CD4-positive, alpha-beta T cell treated with Interleukin-10 for 1 hour (primary cell): ENCODE measurements around the gene TLE1.

Source experiments
- DNase-seq: peaks from one replicate; pipeline ENCODE4 v3.0.0-alpha.2; 2020

Gene TLE1

DNA sequence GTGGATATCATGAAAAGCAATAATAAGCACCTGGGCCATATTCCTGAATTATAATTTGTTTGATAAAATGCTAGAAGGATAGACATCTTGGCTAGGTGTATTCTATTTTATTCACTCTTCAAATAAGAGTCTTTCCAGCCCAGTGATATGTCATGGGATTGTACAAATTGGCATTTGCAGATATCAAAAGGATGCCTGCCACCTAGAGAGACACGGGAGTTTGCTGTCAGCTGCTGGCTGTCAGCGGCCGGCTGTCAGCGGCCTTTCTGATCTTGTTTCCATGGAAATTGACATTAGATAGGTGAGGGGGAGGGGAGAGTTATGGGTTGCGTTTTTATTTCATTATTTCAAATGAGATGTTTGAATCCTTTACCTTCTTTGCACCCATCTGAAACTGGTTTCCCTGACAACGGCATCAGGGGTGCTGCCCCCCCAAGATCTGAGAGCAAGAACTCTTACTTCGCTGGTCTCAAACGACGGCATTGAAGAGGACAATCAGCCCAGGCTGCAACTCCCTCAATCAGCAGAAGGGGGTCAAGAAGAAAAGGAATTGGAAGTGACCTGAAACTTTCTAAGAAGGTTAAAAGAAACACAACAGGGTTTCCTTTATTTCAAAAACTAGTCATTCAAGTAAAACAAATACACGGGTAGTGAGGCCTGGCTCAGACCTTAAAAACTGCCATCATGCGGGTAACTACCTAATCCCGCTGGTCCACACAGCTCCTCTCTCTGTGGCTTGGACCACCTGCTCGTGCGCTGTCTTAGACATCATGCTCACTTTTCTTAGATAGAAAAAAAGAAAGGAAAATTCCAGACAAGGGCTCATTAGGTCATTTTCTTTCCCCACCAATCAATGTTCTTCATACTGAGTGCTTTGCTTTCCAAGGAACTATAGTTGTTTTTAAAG lies 115.7 kb downstream of the TLE1 start:
- no peak for DNase-seq

DNA sequence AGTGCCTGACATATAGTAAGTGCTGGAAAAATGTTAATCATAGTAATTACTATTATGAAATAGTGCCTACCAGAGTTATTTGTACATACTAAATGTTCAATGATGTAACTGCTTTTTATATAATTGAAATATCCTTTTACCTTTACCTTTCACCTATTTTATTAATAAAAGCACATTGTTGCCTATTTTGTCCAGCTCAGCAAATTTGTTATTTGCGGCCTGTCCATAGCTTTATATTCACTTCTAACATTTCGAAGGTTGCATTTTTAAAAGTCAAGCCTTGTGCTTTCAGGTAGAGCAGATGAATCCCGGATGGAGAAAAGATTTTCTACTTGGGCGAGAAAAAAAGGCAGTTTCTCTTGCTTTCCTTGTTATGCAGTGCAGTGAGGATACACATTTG lies 119.3 kb downstream of the TLE1 start:
- no peak for DNase-seq

- DNase-seq = no peak
Measured at GRCh38 chr9:81566074-81566698, 123.2 kb downstream of the TLE1 start.

DNA sequence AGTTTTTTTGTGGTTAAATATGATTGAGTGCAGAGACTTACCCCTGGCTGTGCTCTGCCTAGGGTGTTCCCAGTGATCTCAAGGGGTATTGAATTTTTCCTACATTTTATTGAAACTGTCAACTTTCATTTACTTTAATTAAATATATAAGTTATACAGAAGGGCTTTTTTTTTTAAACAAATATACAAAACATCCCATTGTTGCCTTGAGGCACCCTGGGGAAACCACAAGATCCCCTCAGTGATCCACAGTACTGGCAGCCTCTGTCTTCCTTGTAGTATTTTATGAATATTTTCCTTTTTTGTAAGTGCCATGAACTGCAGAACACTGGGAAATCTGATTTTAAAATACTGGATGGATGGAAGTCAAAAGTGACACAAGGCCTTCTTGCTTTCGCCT lies 123.7 kb downstream of the TLE1 start:
- no peak for DNase-seq

DNA sequence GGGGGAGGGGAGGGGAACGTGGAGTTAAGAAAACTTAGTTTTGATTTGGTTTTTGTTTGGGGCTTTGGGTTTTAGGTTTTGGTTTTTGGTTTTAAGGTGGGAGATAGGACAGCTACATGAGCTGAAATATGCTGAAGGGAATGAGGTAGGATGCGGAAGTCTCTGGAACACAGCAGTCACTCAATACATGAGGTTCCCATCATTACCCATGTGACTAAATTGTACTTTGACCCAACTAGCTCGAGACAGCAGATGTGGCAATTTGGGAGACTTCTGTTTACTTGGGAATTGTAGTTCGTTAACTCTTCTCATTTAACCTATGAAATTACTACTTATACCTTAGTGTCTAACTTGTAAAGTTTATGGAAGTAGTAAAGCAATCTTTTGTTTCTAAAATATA lies 124.2 kb downstream of the TLE1 start:
- DNase-seq = no peak

DNA sequence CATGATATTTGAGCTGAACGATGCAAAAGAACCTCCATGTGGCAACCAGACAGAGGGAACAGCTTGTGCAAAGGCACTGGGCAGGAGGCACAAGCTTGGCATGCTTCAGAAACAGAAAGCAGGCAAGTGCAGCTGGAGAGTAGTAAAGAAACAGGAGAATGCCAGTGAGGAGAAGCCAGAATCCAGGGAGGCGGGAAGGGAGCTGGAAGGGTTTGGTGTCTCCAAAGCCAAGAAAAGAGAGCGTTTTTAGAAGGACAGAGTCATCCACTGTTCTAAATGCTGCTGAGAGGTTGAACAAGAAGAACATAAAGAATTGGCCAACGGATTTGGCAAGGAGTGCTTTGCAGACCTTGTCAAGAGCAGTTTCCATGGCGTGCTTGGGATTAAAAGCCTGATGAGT lies 124.7 kb downstream of the TLE1 start:
- DNase-seq = no peak

GRCh38 chr9:81563739-81564138 lies 125.6 kb downstream of the TLE1 start:
- DNase-seq = no peak

DNA sequence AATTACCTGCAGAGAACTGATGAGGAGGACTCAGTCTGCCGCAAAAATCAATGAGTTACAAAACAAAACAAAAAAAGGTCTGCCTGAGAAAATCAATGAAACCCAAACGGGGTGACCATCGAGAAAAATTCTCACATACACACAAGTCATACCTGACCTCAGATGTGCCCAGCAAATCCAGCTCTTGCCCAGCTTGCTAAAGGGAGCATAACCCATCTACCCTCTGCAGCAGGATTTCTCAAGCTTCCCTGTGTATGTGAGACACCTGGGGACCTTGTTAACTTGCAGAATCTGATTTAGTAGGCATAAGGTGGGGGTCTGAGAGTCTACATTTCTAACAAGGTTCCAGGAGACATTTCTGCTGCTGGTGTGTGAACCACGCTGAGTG lies 126.3 kb downstream of the TLE1 start:
- no peak for DNase-seq

DNA sequence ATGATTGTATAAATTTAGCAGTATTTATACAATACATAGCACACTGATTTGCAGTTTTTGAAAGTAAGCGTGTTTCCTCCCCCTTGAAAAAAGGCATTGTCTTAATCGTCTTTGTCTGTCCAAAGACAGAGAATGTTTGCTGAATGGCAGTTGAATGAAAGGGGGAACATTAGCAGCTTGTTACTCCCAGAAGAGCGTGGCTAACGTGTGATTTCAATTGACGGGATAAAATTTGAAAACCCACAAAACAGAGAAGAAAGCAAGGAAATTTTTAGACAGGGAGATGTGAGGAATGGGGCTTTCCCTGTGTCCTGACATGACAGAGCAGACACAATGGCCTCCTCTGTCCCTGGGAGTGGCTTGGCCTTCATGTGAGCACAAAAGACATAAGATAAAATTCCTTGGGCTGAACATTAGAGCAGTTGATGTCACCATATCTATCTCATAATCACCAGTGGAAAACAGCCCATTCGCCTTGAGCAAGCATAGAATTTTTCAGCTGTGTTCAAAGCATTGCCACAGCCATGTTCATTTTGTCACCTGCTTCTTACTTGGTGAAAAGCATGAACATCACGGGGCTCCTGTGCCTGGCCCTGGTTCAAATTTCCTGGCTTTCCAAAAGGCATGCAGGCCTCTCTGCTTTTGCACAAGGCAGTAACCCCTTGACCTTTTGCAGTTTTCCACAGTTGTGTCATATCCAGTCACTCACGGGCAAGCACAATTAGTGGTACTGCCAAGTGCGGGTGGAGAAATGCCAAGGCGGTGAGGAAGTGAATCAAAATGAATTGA lies 126.9 kb downstream of the TLE1 start:
- DNase-seq = no peak

DNA sequence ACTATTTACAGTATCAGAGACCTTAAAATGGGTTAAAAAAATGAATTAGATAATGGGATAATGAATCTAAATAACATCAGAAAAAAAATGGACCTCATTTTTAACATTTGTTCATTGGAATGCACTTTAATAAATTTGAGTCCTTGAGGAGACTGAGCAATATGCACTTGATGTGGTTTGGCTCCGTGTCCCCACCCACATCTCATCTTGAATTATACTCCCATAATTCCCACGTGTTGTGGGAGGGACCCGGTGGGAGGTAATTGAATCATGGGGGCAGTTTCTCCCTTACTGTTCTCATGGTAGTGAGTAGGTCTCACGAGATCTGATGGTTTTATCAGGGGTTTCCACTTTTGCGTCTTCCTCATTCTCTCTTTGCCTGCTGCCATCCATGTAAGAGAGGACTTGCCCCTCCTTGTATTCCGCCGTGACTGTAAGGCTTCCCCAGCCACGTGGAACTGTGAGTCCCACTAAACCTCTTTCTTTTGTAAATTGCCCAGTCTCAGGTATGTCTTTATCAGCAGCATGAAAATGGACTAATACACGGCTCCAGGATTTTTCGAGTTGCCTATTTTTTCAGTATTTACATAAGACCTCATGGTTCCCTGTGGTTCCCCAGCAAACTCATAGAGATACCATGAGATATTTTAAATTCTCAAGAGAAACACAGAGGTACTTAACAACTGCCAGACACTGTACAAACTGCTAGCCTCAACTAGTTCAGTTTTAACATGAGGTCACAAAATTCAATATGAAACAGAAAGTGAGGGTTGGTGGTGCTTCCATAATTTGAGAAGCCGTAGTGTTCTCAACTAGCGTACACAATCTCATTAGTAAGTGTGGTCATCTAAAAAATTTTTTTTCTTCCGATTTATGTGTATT lies 128.3 kb downstream of the TLE1 start:
- no peak for DNase-seq

DNA sequence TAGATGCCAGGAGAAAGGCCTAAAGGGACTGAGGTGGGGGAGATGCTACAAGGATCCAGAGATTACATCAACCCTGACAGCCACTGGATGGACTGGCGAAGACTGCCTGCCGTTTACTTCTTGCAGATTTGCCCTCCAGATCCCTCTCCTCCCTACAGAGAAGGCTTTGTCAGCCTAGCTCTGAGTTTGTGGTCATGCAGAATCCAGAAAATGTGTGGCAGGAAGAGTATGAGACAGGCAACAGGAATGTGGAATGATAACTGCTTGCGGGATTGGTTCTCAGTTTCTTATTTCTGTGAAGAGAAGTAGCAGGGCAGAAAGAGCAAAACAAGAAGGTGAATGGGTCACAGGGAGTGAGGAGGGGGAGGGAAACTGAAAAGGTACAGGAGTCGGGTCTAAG lies 129.6 kb downstream of the TLE1 start:
- DNase-seq = no peak

GRCh38 chr9:81559197-81559596 lies 130.2 kb downstream of the TLE1 start:
- DNase-seq = no peak

GRCh38 chr9:81558091-81558830 lies 131.1 kb downstream of the TLE1 start:
- no peak for DNase-seq

DNA sequence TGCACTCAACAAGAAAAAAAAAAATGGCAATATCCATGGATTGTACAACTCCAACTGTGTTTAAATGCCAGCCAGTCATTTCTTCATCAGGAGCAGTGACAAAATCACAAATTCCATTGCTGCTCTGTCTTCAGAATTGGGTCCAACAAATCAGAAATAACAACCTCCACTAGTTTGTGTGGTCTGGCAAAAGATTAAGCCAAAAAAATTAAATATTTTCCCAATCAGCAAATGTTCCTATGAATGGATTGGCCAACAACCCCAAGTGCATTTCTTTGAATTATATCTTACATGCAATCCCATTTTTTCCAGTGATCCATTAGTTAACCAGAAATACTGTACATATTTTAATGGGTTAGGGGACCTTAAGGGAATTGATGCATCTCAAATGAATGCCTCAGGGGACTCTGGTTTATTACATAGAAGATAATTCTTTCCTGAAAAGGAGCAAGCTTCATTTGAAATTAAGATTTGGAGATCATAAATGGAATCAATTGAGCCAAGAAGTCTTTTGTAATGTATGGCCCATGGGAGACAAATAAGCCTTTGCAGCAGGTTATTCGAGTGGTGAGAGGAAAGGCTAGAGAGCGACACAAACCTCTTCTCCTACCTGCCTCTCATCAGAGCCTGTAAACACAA lies 131.8 kb downstream of the TLE1 start:
- no peak for DNase-seq

GRCh38 chr9:81556923-81557322 lies 132.4 kb downstream of the TLE1 start:
- DNase-seq = no peak

GRCh38 chr9:81552581-81552991 lies 136.8 kb downstream of the TLE1 start:
- DNase-seq = no peak

DNA sequence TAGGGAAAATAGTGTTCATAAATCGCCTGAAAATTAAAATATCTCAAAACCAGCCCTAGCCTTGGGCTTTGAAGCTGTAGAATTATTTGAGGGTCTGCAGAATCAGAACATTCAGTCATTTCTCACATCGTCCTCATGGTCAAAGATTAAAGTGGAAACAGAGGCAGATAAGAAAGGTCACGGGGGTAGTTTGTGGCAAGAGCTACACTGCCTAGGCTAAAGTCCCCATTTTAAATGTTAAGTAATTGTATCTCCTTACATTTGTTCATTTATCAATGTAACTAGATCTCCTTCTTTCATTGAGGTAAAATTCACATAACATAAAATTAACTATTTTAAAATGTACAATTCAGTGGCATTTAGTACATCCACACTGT lies 139.2 kb downstream of the TLE1 start:
- no peak for DNase-seq

GRCh38 chr9:81549500-81550206 lies 139.7 kb downstream of the TLE1 start:
- no peak for DNase-seq

DNA sequence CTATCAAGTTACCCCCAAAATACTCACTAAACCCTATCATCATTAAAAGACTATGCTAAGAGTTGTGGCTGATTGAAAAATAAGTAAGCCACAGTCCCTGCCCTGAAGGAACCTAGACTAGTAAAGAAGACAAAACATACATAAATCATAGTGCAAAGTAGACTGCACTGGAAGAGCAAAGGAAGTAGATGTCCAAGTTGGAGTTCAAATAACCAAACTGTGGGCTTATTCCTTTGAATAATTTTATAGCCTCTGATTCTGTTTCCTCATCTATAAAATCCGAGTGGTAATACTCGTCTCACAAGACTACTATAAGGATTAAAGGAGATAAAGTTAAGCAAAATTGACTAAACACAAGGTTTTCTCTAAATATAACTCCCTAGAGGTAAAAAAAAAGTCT lies 140.4 kb downstream of the TLE1 start:
- DNase-seq = no peak

- DNase-seq = no peak
Measured at GRCh38 chr9:81546489-81546888, 142.9 kb downstream of the TLE1 start.

GRCh38 chr9:81543695-81544094 lies 145.7 kb downstream of the TLE1 start:
- DNase-seq = no peak
